PC-3 (cell line): ENCODE data around the gene RBM26.

Experiments
- EZH2phosphoT487 ChIP-seq: fragments of 300-600 bp; sonication (generic); IDR thresholded peaks from 2 replicates; pipeline ENCODE4 v1.6.1; 2018; ENCODE audit warnings: mild to moderate bottlenecking, antibody characterized with exemption, low read length, borderline replicate concordance
- TF ChIP-seq, protein P1 (sequence below): fragments of 300-600 bp; sonication (generic); conservative IDR thresholded peaks from 2 replicates; pipeline ENCODE4 v1.5.1; 2017; ENCODE audit warnings: antibody characterized with exemption, low read depth, mild to moderate bottlenecking, low read length

DNA sequence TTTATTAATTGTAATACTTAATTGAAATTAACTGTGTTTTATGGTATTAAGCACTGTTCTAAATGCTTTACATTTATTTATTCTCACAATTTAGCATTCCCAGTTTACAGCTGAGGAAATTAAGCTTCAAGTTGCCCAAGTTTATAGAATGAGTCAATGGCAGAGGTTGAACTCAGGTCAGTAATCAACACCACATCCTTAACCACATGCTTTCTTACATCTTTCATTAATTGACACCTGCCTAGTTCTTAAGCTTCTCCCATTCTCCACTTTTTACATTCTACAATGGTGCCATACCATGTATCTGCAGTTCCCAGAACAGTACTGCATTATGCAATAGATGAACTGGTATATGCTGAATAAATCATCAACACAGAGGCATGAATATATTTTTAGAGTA, 11.7 kb upstream of the RBM26 start:
- TF ChIP-seq, protein P1, sequence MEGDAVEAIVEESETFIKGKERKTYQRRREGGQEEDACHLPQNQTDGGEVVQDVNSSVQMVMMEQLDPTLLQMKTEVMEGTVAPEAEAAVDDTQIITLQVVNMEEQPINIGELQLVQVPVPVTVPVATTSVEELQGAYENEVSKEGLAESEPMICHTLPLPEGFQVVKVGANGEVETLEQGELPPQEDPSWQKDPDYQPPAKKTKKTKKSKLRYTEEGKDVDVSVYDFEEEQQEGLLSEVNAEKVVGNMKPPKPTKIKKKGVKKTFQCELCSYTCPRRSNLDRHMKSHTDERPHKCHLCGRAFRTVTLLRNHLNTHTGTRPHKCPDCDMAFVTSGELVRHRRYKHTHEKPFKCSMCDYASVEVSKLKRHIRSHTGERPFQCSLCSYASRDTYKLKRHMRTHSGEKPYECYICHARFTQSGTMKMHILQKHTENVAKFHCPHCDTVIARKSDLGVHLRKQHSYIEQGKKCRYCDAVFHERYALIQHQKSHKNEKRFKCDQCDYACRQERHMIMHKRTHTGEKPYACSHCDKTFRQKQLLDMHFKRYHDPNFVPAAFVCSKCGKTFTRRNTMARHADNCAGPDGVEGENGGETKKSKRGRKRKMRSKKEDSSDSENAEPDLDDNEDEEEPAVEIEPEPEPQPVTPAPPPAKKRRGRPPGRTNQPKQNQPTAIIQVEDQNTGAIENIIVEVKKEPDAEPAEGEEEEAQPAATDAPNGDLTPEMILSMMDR: no peak
- no peak for TF ChIP-seq EZH2phosphoT487
